NCI-H524 (cell line): Measurements from ENCODE around the gene NECTIN2.

Experiments used
- DNase-seq, 2 experiments: peaks; one replicate each; lab custom pipeline; 2025; lab: John Stamatoyannopoulos, UW

The NECTIN2 gene

GRCh38 chr19:44845612-44846454 lies at the start of gene NECTIN2:
TSS of gene NECTIN2 (plus strand) at chr19:44846297. CDS start at chr19:44846526, 229 bp downstream.
- DNase-seq = peak; percentile 78 to 85

GRCh38 chr19:44796701-44797115 lies 49.4 kb upstream of the NECTIN2 start:
- DNase-seq = no peak

- DNase-seq = no peak
Observed at GRCh38 chr19:44799627-44800346, 46.3 kb upstream of the NECTIN2 start.

- peak in 1 of 2 experiments; percentile 57 for DNase-seq
Observed at GRCh38 chr19:44800461-44800860, 45.6 kb upstream of the NECTIN2 start.

GRCh38 chr19:44803442-44804428 lies 42.4 kb upstream of the NECTIN2 start:
- peak in 1 of 2 experiments; percentile 13 for DNase-seq

- DNase-seq = no peak
Observed at GRCh38 chr19:44806291-44806690, 39.8 kb upstream of the NECTIN2 start.

GRCh38 chr19:44807162-44807561 lies 38.9 kb upstream of the NECTIN2 start:
- no peak for DNase-seq

GRCh38 chr19:44807652-44808462 lies 38.2 kb upstream of the NECTIN2 start:
- DNase-seq = no peak

- peak in 1 of 2 experiments; percentile 16 for DNase-seq
Observed at GRCh38 chr19:44808463-44809371, 37.4 kb upstream of the NECTIN2 start, which contains the start of gene BCAM. TSS of gene BCAM (plus strand) at chr19:44809103. CDS start at chr19:44809125, 22 bp downstream.

GRCh38 chr19:44809577-44810233 lies 36.4 kb upstream of the NECTIN2 start:
- DNase-seq = no peak

- DNase-seq = no peak
Observed at GRCh38 chr19:44810234-44811121, 35.6 kb upstream of the NECTIN2 start.

GRCh38 chr19:44811122-44811419 lies 35.0 kb upstream of the NECTIN2 start:
- DNase-seq = no peak

- DNase-seq = no peak
Observed at GRCh38 chr19:44812142-44812718, 33.9 kb upstream of the NECTIN2 start.

- no peak for DNase-seq
Observed at GRCh38 chr19:44813070-44813840, 32.8 kb upstream of the NECTIN2 start.

- DNase-seq = no peak
Observed at GRCh38 chr19:44813841-44814470, 32.1 kb upstream of the NECTIN2 start.

- no peak for DNase-seq
Observed at GRCh38 chr19:44814517-44814916, 31.6 kb upstream of the NECTIN2 start.

- DNase-seq = peak; percentile 91 to 95
Observed at GRCh38 chr19:44816301-44816700, 29.8 kb upstream of the NECTIN2 start.
